AG09309 (cell line): Measurements from ENCODE around the gene MTPN.

Source experiments
- DNase-seq: peaks from one replicate; pipeline ENCODE4 v3.0.0-alpha.2; 2010; ENCODE audit warnings: low read depth
- H3K4me3 ChIP-seq: 2 replicates; pipeline ENCODE4 v1.5.1; 2011; ENCODE audit warnings: mild to moderate bottlenecking, low read depth, low read length, moderate library complexity; ENCODE audit not compliant: control insufficient read depth
- CTCF ChIP-seq: IDR thresholded peaks from 2 replicates; pipeline ENCODE4 v1.5.1; 2011; ENCODE audit warnings: mild to moderate bottlenecking, low read depth, low read length, inconsistent platforms; ENCODE audit not compliant: insufficient read depth, control insufficient read depth; ENCODE audit errors: missing control alignments

Gene MTPN

GRCh38 chr7:135938563-135938962 is 38.6 kb downstream of the MTPN start:
- TF ChIP-seq CTCF = no peak
- H3K4me3 ChIP-seq = no peak overlapping the region
- no peak for DNase-seq

- no peak overlapping the region for H3K4me3 ChIP-seq
- TF ChIP-seq CTCF = no peak
- no peak for DNase-seq
Measured at GRCh38 chr7:135938086-135938485, 39.1 kb downstream of the MTPN start.

- DNase-seq = no peak
- TF ChIP-seq CTCF = no peak
- no peak overlapping the region for H3K4me3 ChIP-seq
Measured at GRCh38 chr7:135936497-135937217, 40.5 kb downstream of the MTPN start.

GRCh38 chr7:135934651-135935050 is 42.5 kb downstream of the MTPN start:
- TF ChIP-seq CTCF = no peak
- H3K4me3 ChIP-seq = no peak overlapping the region
- no peak for DNase-seq

- no peak overlapping the region for H3K4me3 ChIP-seq
- DNase-seq = no peak
Measured at GRCh38 chr7:135933509-135934188, 43.5 kb downstream of the MTPN start.

GRCh38 chr7:135932131-135932530 is 45.0 kb downstream of the MTPN start:
- H3K4me3 ChIP-seq = no peak overlapping the region
- no peak for TF ChIP-seq CTCF
- no peak for DNase-seq

More at GRCh38 chr7:135933509-135934188, 43.5 kb downstream of the MTPN start:
- no peak for TF ChIP-seq CTCF
